CD4-positive, alpha-beta T cell treated with Interleukin-15 for 1 hour (primary cell): ENCODE measurements around the gene PLXNB2.
"Not testable (repeated sequence)": the region's sequence is repeated elsewhere in the genome, so short reads cannot be mapped to it uniquely, and the experiment has no call there.

Experiments
- DNase-seq: peaks from one replicate; pipeline ENCODE4 v3.0.0-alpha.2; 2020

PLXNB2 gene, protein sequence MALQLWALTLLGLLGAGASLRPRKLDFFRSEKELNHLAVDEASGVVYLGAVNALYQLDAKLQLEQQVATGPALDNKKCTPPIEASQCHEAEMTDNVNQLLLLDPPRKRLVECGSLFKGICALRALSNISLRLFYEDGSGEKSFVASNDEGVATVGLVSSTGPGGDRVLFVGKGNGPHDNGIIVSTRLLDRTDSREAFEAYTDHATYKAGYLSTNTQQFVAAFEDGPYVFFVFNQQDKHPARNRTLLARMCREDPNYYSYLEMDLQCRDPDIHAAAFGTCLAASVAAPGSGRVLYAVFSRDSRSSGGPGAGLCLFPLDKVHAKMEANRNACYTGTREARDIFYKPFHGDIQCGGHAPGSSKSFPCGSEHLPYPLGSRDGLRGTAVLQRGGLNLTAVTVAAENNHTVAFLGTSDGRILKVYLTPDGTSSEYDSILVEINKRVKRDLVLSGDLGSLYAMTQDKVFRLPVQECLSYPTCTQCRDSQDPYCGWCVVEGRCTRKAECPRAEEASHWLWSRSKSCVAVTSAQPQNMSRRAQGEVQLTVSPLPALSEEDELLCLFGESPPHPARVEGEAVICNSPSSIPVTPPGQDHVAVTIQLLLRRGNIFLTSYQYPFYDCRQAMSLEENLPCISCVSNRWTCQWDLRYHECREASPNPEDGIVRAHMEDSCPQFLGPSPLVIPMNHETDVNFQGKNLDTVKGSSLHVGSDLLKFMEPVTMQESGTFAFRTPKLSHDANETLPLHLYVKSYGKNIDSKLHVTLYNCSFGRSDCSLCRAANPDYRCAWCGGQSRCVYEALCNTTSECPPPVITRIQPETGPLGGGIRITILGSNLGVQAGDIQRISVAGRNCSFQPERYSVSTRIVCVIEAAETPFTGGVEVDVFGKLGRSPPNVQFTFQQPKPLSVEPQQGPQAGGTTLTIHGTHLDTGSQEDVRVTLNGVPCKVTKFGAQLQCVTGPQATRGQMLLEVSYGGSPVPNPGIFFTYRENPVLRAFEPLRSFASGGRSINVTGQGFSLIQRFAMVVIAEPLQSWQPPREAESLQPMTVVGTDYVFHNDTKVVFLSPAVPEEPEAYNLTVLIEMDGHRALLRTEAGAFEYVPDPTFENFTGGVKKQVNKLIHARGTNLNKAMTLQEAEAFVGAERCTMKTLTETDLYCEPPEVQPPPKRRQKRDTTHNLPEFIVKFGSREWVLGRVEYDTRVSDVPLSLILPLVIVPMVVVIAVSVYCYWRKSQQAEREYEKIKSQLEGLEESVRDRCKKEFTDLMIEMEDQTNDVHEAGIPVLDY (N-terminal part only)

DNA sequence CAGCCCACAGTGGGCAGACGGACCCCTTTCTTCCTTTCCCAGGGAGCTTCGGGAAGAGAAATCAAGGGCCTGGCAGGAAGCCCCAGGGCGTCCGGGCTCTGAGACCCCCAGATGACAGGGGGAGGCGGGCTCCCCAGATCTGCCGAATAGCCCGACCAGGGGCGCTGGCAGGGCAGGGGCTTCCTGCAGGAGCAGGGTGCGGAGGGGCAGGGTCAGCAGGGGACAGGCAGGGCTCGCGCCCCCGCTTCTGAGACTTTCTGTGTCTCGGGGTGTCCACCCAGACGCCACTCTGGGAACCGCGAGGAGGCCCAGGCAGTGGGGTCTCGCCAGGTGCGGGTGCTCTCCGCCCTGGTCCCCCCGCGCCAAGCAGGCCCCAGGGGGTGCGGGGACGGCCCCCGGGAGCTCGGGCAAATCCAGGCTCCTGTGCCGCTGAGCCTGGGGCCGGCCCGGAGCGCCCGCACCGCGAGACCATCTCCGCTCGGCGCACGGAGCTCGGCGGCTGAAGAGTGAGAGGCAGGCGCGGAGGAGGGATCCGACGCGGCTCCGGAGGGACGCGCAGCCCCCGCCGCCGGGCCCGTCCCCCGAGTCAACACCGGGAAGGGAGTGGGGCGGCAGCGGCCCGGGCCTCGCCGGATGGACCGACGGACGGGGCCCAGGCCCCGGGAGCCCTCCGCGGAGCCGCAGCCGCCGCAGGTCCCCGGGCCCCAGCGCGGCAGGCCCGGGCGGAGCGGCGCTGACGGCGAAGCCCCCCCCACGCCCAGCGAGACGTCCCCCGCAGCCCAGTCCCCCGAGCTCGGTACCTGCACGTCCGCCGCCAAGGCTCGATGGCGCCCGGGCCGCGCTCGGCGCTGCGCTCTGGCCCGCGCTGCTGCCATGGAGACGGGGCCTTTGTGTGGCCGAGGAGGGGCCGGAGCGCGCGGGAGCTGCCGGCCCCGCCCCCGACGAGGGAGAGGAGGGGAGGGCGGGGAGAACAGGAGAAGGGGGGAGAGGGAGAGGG is at the start of gene PLXNB2:
TSS of gene PLXNB2 (minus strand) at position 894 of the 997 bp plus-strand sequence. CDS start 17,062 bp downstream, outside the sequence.
- peak; percentile 69 for DNase-seq

DNA sequence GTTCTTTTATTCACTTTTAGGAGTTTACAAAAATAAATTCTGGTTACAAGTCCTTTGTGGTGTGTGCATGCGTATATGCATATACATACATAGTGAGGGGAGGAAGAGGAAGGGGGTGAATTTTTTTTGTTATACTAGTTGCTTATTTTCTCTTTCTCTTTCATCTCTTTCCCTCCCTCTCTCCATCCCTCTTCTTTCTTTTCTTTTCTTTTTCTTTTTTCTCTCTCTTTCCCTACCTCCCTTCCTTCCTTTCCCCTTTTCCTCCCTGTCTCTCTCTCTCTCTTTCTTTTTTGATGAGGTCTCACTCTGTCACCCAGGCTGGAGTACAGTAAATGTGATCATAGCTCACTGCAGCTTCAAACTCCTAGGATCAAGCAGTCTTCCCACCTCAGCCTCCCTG is 49.8 kb upstream of the PLXNB2 start:
- no peak for DNase-seq

DNA sequence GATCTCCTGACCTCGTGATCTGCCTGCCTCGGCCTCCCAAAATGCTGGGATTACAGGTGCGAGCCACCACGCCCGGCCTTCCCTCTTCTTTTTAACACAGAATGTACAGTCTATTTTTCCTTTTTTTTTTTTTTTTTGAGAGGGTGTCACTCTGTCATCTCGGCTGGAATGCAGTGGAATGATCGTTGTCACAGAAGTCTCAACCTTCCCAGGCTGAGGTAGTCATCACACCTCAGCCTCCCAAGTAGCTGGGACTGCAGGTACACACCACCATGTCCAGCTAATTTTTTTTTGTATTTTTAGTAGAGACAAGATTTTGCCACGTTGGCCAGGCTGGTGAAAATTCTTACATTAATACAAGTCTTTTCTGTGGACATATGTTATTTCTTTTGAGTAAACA is 48.7 kb upstream of the PLXNB2 start:
- no peak for DNase-seq

DNA sequence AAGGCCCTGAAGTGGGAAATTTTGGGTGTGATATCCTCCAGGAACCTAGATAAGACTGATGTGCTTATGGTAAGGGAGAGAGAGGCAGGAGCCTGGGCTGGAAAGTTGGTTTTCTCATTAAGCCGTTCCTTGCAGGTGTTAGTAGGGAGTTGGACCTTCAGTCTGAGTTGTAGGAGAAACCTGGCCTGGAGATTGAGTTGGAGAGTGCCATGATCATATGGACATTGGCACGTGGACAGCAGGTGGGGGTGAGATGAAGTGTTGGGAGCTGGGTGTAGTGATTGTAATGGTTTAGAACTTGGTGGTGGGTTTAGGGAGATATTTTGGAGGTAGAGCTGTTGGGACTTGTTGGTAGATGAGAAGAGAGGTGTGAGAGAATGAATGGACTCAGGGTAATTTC is 40.6 kb upstream of the PLXNB2 start:
- no peak for DNase-seq

DNA sequence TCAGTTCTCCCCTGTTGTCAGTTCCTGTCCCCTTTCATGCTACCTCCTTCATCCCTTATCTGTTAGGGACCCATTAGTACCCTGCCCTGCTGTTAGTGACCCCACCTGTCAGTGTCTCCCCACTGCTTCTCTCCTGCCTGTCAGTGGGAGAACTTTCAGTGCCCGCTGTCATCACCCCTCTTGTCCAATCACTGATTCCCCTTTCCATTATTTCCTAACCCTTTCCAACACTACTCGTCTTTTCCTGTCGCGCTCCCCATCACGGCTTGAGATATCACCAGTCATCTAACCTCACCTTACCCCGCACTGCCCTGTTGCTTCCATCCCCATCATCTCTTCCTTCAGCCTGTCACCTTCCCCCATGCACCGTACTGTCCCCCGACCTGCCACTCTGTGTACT is 39.7 kb upstream of the PLXNB2 start:
- no peak for DNase-seq

DNA sequence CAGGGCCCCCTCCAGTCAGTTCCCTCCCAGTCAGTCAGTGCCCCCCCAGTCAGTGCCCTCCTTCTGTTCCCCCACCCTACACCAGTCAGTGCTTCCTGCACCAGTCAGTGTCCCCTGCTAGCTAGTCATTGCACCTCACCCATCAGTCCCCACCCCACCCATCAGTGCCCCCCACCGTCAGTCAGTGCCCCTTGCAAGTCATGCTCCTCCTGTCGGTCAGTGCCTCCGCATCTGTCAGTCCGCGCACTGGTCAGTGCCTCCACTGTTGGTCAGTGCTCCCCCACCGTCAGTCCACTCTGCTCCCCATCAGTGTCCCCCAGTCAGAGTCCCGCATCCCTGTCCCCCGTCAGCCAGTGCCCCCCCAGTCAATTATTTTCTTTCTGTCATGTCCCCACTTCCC is 39.0 kb upstream of the PLXNB2 start:
- DNase-seq: no peak

DNA sequence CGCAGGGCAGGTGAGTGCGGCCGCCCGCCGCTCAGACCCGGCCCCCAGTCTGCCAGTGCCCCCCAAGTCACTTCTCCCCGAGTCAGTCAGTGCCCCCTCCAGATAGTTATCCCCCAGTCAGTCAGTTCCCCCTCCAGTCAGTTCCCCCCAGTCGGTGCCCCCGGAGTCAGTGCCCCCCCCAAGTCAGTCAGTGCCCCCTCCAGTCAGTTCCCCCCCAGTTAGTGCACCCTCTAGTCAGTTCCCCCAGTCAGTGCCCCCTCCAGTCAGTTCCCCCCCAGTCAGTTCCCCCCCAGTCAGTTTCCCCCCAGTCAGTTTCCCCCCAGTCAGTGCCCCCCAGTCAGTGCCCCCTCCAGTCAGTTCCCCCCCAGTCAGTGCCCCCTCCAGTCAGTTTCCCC is 36.1 kb upstream of the PLXNB2 start:
- no peak for DNase-seq

DNA sequence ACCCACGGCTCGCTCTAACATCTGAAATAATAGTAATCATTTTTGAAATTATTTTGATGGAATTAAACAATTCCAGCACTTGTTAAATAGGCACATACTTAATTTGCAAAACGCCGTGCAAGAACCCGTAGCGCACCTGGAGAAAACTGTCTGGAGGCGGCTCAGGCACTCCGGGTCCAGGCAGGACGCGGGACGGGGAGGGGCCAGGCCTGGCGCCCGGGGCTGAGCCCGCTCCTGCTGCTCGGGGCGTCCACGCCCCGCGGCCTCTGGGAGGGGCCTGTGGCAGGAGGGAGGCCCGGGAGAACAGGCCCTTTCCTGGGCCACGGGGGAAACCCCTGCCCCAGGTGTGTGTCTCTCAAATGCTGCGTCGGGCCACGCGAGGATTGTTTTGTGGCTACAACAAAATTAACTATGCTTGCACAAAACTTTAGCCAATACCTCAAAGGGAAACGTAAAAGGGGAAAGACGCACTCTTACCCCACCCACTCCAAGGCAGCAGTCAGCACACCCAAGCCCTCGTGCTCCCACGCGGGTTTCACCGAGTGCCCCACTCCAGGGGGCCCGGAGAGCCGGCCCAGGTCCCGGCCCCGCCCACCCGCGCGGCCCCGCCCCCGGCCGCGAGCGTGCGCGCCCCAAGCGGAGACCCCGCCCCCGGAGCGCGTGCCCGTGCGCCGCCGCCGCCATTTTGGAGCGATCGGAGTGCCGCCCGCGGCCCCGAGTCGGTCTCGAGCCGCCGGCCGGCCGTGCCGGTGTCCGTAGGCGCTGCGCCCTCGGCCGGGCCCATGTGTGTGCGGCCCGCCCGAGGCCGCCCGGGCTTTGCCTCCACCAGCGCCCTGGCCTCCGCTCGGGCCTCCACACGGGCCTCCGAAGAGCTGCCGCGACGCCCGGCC is 35.5 kb upstream of the PLXNB2 start, which contains the start of gene PPP6R2:
TSS of gene PPP6R2 (plus strand) at position 677 of the 890 bp plus-strand sequence. CDS start 50,582 bp downstream, outside the sequence.
- DNase-seq: peak; percentile 84

DNA sequence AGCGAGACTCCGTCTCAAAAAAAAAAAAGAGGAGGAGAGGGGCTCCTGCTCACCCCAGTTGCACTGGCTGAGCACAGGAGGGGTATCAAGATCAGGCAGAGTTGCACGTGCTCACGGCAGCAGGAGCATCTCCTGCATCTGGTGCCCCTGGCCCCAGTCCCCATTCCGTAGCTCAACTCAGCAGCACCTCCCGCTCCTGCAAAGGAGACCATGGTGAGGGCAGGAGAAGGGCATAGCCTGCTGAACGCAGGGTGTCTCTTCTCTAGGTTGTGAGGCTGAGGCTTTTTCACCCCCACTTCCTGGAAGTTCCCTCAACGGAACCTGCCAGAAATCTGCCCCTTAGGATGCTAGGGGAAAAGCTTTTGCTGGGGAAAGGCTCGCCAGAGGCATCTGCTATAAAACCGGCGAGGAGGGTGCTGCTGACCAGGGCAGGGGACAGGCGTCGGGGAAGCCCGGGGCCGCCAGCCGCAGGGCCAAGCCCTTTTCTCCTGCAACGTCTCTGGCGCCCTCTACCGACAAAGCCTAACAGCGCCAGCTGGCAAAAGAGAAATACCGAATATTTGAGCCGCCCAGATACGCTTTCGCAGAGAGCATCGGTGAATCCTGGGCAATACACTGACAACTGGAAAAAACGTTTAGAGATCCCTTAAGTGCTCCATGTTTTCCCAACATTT is 34.7 kb upstream of the PLXNB2 start:
- peak; percentile 84 for DNase-seq

DNA sequence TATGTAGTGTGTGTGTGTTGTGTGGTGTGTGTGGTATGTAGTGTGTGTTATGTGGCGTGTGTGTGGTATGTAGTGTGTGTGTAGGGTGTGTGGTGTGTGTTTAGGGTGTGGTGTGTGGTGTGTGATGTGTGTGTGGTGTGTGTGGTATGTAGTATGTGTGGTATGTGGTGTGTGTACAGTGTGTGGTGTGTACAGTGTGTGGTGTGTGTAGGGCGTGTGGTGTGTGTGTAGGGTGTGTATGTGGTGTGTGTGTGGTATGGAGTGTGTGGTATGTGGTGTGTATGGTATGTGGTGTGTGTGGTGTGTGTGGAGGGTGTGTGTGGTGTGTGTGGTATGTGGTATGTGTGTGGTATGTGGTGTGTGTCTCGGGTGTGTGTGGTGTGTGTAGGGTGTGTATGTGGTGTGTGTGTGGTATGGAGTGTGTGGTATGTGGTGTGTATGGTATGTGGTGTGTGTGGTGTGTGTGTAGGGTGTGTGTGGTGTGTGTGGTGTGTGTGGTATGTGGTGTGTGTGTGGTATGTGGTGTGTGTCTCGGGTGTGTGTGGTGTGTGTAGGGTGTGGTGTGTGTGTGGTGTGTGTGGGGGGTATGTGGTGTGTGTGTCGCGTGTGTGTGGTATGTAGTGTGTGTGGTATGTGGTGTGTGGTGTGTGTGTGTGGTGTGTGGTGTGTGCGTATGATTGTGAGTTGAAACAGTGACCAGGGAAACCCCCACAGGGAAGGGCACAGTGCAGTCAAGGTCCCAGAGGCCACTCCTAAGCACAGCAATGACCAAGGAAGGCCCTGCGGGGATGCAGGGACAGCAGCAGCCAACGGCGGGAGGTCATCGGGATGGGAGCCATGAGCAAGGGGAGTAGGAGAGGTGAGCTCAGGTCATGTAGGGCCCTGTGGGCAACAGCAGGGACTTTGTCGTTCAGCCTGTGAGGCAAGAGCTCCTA is 32.8 kb upstream of the PLXNB2 start:
- no peak for DNase-seq

DNA sequence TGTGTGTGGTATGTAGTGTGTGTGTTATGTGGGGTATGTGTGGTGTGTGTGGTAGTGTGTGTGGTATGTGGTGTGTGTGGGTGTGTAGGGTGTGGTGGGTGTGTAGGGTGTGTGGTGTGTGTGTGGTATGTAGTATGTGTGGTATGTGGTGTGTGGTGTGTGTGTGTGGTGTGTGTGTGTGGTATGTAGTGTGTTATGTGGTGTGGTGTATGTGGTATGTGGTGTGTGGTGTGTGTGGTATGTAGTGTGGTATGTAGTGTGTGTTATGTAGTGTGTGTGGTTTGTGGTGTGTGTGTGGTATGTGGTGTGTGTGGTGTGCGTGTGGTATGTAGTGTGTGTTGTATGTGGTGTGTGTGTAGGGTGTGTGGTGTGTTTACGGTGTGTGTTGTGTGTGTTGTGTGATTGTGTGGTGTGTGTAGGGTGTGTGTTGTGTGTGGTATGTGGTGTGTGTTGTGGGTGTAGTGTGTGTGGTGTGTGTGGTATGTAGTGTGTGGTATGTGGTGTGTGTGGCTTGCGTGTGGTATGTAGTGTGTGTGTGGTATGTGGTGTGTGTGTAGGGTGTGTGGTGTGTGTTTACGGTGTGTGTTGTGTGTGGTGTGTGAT is 31.5 kb upstream of the PLXNB2 start:
- DNase-seq: no peak

DNA sequence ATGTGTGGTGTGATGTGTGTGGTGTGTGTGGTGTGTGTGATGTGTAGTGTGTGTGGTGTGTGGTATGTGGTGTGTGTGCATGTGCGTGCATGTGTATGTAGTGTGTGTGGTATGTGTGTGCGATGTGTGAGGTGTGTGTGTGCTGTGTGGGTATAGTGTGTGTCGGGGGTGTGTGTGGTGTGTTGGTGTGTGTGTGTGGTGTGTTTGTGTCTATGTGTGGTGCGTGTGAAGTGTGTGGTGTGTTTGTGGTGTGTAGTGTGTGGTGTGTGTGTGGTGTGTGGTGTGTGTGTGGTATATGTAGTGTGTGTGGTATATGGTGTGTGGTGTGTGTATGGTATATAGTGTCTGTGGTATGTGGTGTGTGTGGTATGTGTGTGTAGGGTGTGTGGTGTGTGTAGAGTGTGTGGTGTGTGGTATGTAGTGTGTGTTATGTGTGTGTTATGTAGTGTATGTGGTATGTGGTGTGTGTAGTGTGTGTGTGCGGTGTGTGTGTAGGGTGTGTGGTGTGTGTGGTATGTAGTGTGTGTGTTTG is 30.7 kb upstream of the PLXNB2 start:
- no peak for DNase-seq

DNA sequence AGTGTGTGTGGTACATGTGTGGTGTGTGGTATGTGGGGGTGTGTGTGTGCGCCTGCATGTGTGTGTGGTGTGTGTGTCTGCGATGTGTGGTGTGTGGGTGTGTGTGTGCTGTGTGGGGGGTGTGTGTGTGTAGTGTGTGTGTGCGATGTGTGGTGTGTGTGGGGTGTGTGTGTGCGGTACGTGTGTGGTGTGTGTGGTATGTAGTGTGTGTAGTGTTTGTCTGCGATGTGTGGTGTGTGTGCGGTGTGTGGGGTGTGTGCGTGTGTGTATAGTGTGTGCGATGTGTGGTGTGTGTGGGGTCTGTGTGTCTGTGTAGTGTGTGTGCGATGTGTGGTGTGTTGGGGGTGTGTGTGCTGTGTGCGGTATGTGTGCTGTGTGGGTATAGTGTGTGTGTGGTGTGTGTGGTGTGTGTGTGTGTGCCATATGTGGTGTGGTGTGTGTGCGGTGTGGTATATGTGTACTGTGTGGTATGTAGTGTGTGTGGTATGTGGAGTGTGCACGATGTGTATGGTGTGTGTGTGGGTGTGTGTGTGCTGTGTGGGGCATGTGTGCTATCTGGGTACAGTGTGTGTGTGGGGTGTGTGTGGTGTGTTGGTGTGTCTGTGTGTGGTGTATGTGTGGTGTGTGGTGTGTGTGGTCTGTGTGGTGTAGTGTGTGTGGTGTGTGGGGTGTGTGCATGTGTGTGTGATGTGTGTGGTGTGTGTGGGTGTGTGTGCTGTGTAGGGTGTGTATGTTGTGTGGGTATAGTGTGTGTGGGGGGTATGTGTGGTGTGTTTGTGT is 30.0 kb upstream of the PLXNB2 start:
- DNase-seq: no peak

DNA sequence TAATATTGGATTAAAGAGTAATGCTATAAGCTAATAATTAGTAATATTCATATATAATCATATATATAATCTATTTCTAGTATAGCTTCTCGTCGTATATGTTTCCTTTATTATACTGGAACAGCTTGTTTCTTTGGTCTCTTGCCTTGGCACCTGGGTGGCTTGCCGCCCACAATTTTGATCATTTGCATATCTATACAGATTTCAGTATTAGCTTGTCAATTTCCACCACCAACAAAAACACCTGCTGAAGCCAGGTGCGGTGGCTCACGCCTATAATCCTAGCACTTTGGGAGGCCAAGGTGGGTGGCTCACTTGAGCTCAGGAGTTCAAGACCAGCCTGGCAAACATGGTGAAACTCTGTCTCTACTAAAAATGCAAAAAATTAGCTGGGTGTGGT is 27.0 kb upstream of the PLXNB2 start:
- not testable (repeated sequence) for DNase-seq

DNA sequence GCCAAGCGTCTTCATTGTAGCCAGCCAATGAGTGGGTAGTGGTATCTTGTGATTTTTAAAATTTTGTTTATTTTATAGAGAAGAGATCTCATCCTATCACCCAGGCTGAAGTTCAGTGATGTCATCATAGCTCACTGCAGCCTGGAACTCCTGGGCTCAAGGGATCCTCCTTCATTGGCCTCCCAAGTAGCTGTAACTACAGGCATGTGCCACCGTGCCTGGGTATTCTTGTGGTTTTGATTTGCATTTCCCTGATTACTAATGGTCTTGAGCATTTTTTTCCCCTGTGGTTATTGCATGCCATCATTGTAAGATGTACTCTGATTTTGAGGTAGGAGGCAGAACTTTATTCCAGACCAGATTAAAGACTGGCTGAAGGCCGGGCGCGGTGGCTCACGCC is 21.8 kb upstream of the PLXNB2 start:
- no peak for DNase-seq

DNA sequence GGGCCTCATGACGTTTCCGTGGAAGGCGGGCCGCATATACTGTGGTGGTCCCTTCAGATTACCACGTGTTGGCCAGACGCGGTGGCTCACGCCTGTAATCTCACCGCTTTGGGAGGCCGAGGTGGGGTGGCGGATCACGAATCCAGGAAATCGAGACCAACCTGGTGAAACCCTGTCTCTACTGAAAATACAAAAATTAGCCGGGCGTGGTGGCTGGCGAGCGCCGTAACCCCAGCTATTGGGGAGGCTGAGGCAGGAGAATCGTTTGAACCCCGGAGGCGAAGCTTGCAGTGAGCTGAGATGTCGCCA is 20.2 kb upstream of the PLXNB2 start:
- DNase-seq: no peak

DNA sequence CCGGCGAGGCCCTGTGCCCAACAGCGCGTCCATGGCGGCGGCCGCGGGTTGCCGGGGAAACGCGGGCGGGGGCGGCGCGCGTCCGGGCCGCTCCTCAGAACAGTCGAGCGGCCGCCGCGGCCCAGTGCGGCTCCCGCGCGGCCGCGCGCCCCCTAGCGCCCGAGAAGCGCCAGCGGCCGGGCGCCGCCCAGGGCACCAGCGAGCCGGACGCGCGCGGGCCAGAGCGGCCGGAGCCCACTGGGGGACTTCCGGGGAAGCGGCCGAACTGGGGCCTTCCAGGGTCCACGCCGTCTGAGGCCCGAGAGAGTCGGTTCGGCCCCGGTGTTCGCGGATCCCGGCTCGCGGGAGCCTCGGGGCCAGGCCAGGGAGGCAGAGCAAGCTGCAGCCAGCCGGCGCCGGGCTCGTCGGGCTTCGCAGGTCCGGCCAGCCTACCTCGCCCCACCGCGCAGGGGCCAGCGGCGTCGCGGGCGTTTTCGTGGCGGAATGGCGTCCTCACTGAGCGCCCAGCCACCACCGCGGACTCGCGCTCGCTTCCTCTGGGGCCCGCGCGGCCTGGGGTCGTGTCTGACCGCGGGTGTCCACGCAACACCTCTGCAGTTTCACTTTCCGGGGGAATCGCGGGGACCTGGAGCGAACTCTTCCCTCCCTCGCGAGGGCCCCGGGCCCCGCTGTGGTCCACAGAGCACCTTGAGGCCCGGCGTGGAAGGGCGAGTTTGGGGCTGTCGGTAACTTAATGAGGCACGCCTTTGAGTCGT is 19.7 kb upstream of the PLXNB2 start, which contains the start of gene DENND6B:
TSS of gene DENND6B (minus strand) at position 57 of the 755 bp plus-strand sequence. CDS start at position 33, 24 bp downstream.
- DNase-seq: peak; percentile 77
